HEK293 (cell line): ENCODE measurements around the gene SLC35A4.

ENCODE experiments used
- MEIS1 ChIP-seq: sonication (generic); formaldehyde crosslinking; IDR thresholded peaks from 2 replicates; pipeline ENCODE4 v1.8.1; 2022; ENCODE audit warnings: missing genetic modification reagents, mild to moderate bottlenecking, borderline replicate concordance
- ZNF23 ChIP-seq: fragments of 450-650 bp; formaldehyde crosslinking; IDR thresholded peaks from 2 replicates; pipeline ENCODE4 v1.5.1; 2016; ENCODE audit warnings: missing biosample characterization, missing genetic modification characterization, borderline replicate concordance
- ZNF558 ChIP-seq: fragments of 450-650 bp; formaldehyde crosslinking; IDR thresholded peaks from 2 replicates; pipeline ENCODE4 v1.5.1; 2016; ENCODE audit warnings: missing biosample characterization, missing genetic modification characterization
- TF ChIP-seq, protein P1 (sequence below): sonication (generic); formaldehyde crosslinking; IDR thresholded peaks from 2 replicates; pipeline ENCODE4 v1.8.1; 2022; ENCODE audit warnings: mild to moderate bottlenecking, moderate library complexity, missing genetic modification reagents
- TF ChIP-seq, protein P2 (sequence below): fragments of 450-650 bp; formaldehyde crosslinking; IDR thresholded peaks from 2 replicates; pipeline ENCODE4 v1.5.1; 2016; ENCODE audit warnings: missing biosample characterization, missing genetic modification characterization

DNA sequence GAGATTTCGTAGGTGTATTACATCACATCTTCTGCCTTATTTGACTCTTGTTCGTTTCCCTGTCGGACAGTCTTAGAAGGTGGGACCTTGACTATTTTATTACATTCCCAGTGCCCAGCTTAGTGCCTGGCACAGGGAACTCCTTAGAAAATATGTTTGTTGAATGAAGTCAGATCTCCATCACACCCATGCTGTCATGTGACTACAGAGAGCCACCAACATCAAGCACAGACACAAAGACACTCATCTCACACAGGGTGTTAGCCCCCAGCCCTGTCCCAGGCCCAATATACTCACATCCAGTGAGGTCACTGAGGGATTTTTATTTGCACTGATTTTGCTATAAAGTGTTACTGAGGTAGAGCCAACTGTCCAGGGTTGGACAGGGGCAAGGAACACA lies 6.7 kb upstream of the SLC35A4 start:
- TF ChIP-seq, protein P1, sequence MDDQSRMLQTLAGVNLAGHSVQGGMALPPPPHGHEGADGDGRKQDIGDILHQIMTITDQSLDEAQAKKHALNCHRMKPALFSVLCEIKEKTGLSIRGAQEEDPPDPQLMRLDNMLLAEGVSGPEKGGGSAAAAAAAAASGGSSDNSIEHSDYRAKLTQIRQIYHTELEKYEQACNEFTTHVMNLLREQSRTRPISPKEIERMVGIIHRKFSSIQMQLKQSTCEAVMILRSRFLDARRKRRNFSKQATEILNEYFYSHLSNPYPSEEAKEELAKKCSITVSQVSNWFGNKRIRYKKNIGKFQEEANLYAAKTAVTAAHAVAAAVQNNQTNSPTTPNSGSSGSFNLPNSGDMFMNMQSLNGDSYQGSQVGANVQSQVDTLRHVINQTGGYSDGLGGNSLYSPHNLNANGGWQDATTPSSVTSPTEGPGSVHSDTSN (CRISPR knock-in tag) = no peak
- TF ChIP-seq ZNF558 (no peak), ZNF23 (no peak), MEIS1 (CRISPR knock-in tag) (no peak)
- TF ChIP-seq, protein P2, sequence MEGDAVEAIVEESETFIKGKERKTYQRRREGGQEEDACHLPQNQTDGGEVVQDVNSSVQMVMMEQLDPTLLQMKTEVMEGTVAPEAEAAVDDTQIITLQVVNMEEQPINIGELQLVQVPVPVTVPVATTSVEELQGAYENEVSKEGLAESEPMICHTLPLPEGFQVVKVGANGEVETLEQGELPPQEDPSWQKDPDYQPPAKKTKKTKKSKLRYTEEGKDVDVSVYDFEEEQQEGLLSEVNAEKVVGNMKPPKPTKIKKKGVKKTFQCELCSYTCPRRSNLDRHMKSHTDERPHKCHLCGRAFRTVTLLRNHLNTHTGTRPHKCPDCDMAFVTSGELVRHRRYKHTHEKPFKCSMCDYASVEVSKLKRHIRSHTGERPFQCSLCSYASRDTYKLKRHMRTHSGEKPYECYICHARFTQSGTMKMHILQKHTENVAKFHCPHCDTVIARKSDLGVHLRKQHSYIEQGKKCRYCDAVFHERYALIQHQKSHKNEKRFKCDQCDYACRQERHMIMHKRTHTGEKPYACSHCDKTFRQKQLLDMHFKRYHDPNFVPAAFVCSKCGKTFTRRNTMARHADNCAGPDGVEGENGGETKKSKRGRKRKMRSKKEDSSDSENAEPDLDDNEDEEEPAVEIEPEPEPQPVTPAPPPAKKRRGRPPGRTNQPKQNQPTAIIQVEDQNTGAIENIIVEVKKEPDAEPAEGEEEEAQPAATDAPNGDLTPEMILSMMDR (tag by site-specific recombination) = no peak
